ENCODE measurements around the gene NAP1L4.

Gene NAP1L4

GRCh38 chr11:2922655-2923054 lies 69.5 kb downstream of the NAP1L4 start:
- Histone ChIP-seq H2AFZ (ENCODE audit: low read length) (no peak overlapping the region), H3K9me2 (replicated peaks; ENCODE audit: insufficient read depth, low read length) (no peaks in the 10 kb centered on the region), H3K27me3 (replicated peaks; ENCODE audit: insufficient read depth, low read length) (peaks cover 45% of the 10 kb centered on the region), H3K27ac (ENCODE audit: low read length) (no peak overlapping the region), H3K9me3 (replicated peaks; ENCODE audit: insufficient read depth, low read length) (no peaks in the 10 kb centered on the region), H3F3A (ENCODE audit: insufficient read depth, low read length) (no peaks in the 10 kb centered on the region), H3K4me2 (ENCODE audit: low read depth, low read length) (no peak overlapping the region), H3K9ac (ENCODE audit: low read length) (no peak overlapping the region), H4K20me1 (ENCODE audit: insufficient read depth, low read length) (no peaks in the 10 kb centered on the region), H3K79me2 (ENCODE audit: low read length) (no peaks in the 10 kb centered on the region), H3K4me3 (ENCODE audit: low read length) (no peak overlapping the region), H3K4me1 (ENCODE audit: low read length) (no peaks in the 10 kb centered on the region), H3K36me3 (replicated peaks; ENCODE audit: insufficient read depth, low read length) (no peaks in the 10 kb centered on the region)
- no peak for TF ChIP-seq EZH2 (optimal IDR thresholded peaks at IDR 0.05; ENCODE audit: low read depth, low read length)
- no peak for TF ChIP-seq EZH2phosphoT487 (IDR thresholded peaks at IDR 0.05; ENCODE audit: low read length)
- TF ChIP-seq, protein P1, sequence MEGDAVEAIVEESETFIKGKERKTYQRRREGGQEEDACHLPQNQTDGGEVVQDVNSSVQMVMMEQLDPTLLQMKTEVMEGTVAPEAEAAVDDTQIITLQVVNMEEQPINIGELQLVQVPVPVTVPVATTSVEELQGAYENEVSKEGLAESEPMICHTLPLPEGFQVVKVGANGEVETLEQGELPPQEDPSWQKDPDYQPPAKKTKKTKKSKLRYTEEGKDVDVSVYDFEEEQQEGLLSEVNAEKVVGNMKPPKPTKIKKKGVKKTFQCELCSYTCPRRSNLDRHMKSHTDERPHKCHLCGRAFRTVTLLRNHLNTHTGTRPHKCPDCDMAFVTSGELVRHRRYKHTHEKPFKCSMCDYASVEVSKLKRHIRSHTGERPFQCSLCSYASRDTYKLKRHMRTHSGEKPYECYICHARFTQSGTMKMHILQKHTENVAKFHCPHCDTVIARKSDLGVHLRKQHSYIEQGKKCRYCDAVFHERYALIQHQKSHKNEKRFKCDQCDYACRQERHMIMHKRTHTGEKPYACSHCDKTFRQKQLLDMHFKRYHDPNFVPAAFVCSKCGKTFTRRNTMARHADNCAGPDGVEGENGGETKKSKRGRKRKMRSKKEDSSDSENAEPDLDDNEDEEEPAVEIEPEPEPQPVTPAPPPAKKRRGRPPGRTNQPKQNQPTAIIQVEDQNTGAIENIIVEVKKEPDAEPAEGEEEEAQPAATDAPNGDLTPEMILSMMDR (IDR thresholded peaks at IDR 0.05; ENCODE audit: low read length), result no peak
- DNase-seq, result no peak

DNA sequence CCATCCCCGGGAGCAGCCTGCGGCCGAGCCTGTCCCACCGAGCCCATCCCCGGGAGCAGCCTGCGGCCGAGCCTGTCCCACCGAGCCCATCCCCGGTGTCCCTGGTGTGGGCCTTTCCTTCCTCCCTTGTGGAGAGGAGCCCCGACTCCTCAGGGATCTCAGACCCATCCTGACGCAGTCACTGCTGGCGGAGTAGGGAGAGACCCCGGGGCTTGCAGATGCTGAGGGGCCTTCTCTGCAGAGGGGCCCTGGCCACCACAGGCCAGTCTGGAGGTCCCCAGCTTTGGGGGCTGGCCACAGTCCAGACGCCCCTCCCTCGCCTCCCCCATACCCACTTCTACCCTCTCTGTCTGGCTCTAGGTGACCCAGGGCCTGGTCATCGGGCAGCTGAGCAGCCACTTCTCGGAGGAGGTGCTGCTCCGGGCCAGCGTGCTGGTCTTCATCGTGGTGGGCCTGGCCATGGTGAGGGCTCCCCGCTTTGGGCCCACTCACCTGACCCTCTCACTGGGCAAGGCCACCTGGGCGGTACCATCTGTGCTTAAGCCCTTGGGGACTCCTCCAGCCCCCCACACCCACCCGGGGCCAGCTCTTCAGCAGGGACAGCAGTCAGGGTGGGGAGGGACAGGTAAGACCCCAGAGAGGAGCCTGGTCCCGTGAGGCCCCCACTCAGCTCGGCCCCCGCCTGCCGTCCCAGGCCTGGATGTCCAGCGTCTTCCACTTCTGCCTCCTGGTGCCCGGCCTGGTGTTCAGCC lies 70.2 kb downstream of the NAP1L4 start:
- Histone ChIP-seq H3K4me3 (ENCODE audit: low read length) (no peak overlapping the region), H3K4me1 (ENCODE audit: low read length) (no peaks in the 10 kb centered on the region), H2AFZ (ENCODE audit: low read length) (no peak overlapping the region), H3K79me2 (ENCODE audit: low read length) (no peaks in the 10 kb centered on the region), H3K9me3 (replicated peaks; ENCODE audit: insufficient read depth, low read length) (no peaks in the 10 kb centered on the region), H3K36me3 (replicated peaks; ENCODE audit: insufficient read depth, low read length) (no peaks in the 10 kb centered on the region), H4K20me1 (ENCODE audit: insufficient read depth, low read length) (no peaks in the 10 kb centered on the region), H3K27ac (ENCODE audit: low read length) (no peak overlapping the region), H3K27me3 (replicated peaks; ENCODE audit: insufficient read depth, low read length) (peaks cover 38% of the 10 kb centered on the region), H3K4me2 (ENCODE audit: low read depth, low read length) (no peak overlapping the region), H3F3A (ENCODE audit: insufficient read depth, low read length) (no peaks in the 10 kb centered on the region), H3K9me2 (replicated peaks; ENCODE audit: insufficient read depth, low read length) (no peaks in the 10 kb centered on the region), H3K9ac (ENCODE audit: low read length) (no peak overlapping the region)
- TF ChIP-seq, protein P1 (IDR thresholded peaks at IDR 0.05; ENCODE audit: low read length), result no peak
- TF ChIP-seq EZH2 (optimal IDR thresholded peaks at IDR 0.05; ENCODE audit: low read depth, low read length) (no peak), EZH2phosphoT487 (IDR thresholded peaks at IDR 0.05; ENCODE audit: low read length) (no peak)
- DNase-seq, result no peak

DNA sequence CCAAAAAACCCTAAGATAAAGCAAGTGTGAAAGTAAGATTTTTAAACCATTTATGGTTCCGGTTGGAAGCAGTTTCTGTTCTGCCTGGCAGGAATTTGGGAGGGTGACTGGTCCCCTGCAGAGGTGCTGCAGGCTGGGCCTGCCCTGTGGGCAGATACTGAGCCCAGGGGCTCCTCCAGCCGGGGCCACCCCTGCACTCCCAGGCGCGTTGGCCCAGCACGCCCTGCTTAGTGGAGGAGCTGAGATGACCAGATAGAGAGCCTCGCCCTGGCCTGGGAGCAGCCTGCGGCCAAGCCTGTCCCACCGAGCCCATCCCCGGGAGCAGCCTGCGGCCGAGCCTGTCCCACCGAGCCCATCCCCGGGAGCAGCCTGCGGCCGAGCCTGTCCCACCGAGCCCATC lies 70.9 kb downstream of the NAP1L4 start:
- Histone ChIP-seq H2AFZ (ENCODE audit: low read length) (no peak overlapping the region), H3K36me3 (replicated peaks; ENCODE audit: insufficient read depth, low read length) (no peaks in the 10 kb centered on the region), H3K79me2 (ENCODE audit: low read length) (no peaks in the 10 kb centered on the region), H3K9me2 (replicated peaks; ENCODE audit: insufficient read depth, low read length) (no peaks in the 10 kb centered on the region), H3F3A (ENCODE audit: insufficient read depth, low read length) (no peaks in the 10 kb centered on the region), H3K27ac (ENCODE audit: low read length) (no peak overlapping the region), H3K27me3 (replicated peaks; ENCODE audit: insufficient read depth, low read length) (peaks cover 31% of the 10 kb centered on the region), H3K4me1 (ENCODE audit: low read length) (no peaks in the 10 kb centered on the region), H3K4me2 (ENCODE audit: low read depth, low read length) (no peak overlapping the region), H3K9me3 (replicated peaks; ENCODE audit: insufficient read depth, low read length) (no peaks in the 10 kb centered on the region), H3K9ac (ENCODE audit: low read length) (no peak overlapping the region), H4K20me1 (ENCODE audit: insufficient read depth, low read length) (no peaks in the 10 kb centered on the region), H3K4me3 (ENCODE audit: low read length) (no peak overlapping the region)
- no peak for DNase-seq
- TF ChIP-seq EZH2phosphoT487 (IDR thresholded peaks at IDR 0.05; ENCODE audit: low read length) (no peak), EZH2 (optimal IDR thresholded peaks at IDR 0.05; ENCODE audit: low read depth, low read length) (no peak)
- TF ChIP-seq, protein P1 (IDR thresholded peaks at IDR 0.05; ENCODE audit: low read length), result no peak
